ENCODE measurements around the gene ANO10.

GRCh38 chr3:43451670-43452254 lies 170.0 kb downstream of the ANO10 start:
- TF ChIP-seq, protein P1, sequence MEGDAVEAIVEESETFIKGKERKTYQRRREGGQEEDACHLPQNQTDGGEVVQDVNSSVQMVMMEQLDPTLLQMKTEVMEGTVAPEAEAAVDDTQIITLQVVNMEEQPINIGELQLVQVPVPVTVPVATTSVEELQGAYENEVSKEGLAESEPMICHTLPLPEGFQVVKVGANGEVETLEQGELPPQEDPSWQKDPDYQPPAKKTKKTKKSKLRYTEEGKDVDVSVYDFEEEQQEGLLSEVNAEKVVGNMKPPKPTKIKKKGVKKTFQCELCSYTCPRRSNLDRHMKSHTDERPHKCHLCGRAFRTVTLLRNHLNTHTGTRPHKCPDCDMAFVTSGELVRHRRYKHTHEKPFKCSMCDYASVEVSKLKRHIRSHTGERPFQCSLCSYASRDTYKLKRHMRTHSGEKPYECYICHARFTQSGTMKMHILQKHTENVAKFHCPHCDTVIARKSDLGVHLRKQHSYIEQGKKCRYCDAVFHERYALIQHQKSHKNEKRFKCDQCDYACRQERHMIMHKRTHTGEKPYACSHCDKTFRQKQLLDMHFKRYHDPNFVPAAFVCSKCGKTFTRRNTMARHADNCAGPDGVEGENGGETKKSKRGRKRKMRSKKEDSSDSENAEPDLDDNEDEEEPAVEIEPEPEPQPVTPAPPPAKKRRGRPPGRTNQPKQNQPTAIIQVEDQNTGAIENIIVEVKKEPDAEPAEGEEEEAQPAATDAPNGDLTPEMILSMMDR (IDR thresholded peaks at IDR 0.05; ENCODE audit: low read length) = no peak
- TF ChIP-seq EZH2 (IDR thresholded peaks at IDR 0.05; ENCODE audit: borderline replicate concordance, low read length) = no peak

Data from OCI-LY1 (cell line).